ENCODE results near the gene DEPDC5. TPM values are rescaled to one million over a fixed set of nuclear protein-coding genes. Genes with fewer than 3 reads are reported as not detected.

Gene DEPDC5
- total and polyA plus RNA-seq, 2 donors (not counting 1 experiment from before 2014, with no cell fraction given): 35.5 to 124 TPM

DNA sequence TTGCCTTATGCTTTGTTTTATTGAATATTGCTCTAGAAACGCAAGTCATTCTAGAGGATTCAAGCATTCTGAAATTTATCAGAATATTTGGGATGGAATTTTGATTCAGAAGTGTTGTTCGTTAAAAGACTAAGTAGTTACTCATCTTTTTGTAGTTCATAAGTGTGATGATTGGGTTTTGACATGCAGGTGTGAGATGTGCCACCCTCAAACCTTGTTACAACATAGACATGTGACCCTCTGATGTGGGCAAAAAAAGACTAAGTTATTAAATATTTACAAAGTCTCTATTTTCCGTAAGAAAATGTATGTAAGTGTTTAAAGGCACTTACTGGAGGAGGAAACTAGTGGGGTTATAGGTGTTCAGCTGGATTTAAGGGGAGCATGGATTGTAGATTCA lies 199.4 kb downstream of the DEPDC5 start:
- TF ChIP-seq CTCF (IDR thresholded peaks at IDR 0.05) (no peak), EZH2 (IDR thresholded peaks at IDR 0.05; ENCODE audit: borderline replicate concordance, insufficient read depth, low read depth, low read length, poor library complexity, severe bottlenecking) (no peak)
- ATAC-seq (ENCODE audit: low read depth) (no peak), DNase-seq (no peak)
- H3K4me3 Mint-ChIP-seq: no peak overlapping the region
- no peaks in the 10 kb centered on the region for H3K27me3 Mint-ChIP-seq
- no peak overlapping the region for H3K27ac ChIP-seq (ENCODE audit: low read length in 2 of 2)
- H3K4me1 Mint-ChIP-seq: peaks cover 25% of the 10 kb centered on the region
- no peak overlapping the region for H3K27ac Mint-ChIP-seq
- intact Hi-C loops (cut with micrococcal nuclease): no loop called here
- no peak overlapping the region for H3K4me2 ChIP-seq (replicated peaks; ENCODE audit: low read depth, low read length, poor library complexity, severe bottlenecking)
- peaks cover 70% of the 10 kb centered on the region for H3K79me2 ChIP-seq (ENCODE audit: control insufficient read depth, insufficient read depth, low read length)
- POLR2A ChIA-PET: no interaction called here
- H3K27me3 ChIP-seq (replicated peaks in 1 of 4; ENCODE audit: control extremely low read depth in 1 of 4, control insufficient read depth in 3 of 4, insufficient read depth in 4 of 4, low read length in 3 of 4): no peaks in the 10 kb centered on the region
- CTCF ChIA-PET: interaction anchor here (1.5 kb wide), 1 partner anchor 288 kb away, joined by 7 read pairs; no protein-coding TSS in a partner anchor
- WGBS (ENCODE audit: insufficient coverage): no CpG with 5 or more reads among the region's 3 CpGs
- no peak overlapping the region for H3K4me3 ChIP-seq (ENCODE audit: control extremely low read depth in 1 of 5, extremely low read depth in 1 of 5, insufficient read depth in 1 of 5, low read depth in 2 of 5, low read length in 4 of 5)
- no peaks in the 10 kb centered on the region for H3K9me3 ChIP-seq (ENCODE audit: control extremely low read depth in 1 of 3, control insufficient read depth in 2 of 3, insufficient read depth in 1 of 3, low read length in 2 of 3)
- no peaks in the 10 kb centered on the region for H3K4me1 ChIP-seq (ENCODE audit: control insufficient read depth in 2 of 2, insufficient read depth in 2 of 2, low read length in 2 of 2)
- H3K9ac ChIP-seq (ENCODE audit: low read length): no peak overlapping the region
- H3K9me3 Mint-ChIP-seq (ENCODE audit: insufficient read depth): no peaks in the 10 kb centered on the region
- H3K36me3 ChIP-seq (replicated peaks in 1 of 2; ENCODE audit: control extremely low read depth in 1 of 2, control insufficient read depth in 1 of 2, extremely low read depth in 1 of 2, insufficient read depth in 2 of 2, low read length in 1 of 2): peaks cover 2 to 52% of the 10 kb centered on the region in 2 experiments
- peaks cover 19% of the 10 kb centered on the region for H4K20me1 ChIP-seq (ENCODE audit: control insufficient read depth, insufficient read depth, low read length, poor library complexity, severe bottlenecking)
- no peak overlapping the region for H2AFZ ChIP-seq (ENCODE audit: insufficient read depth, low read depth, low read length, poor library complexity, severe bottlenecking)

GRCh38 chr22:31954535-31955523 lies 201.0 kb downstream of the DEPDC5 start:
- WGBS (ENCODE audit: insufficient coverage): 98% methylated on average over 7 of the region's 11 CpGs
- H3K27ac Mint-ChIP-seq: no peak overlapping the region
- H3K9me3 ChIP-seq (ENCODE audit: control extremely low read depth in 1 of 3, control insufficient read depth in 2 of 3, insufficient read depth in 1 of 3, low read length in 2 of 3): no peaks in the 10 kb centered on the region
- no peak overlapping the region for H3K4me3 ChIP-seq (ENCODE audit: control extremely low read depth in 1 of 5, extremely low read depth in 1 of 5, insufficient read depth in 1 of 5, low read depth in 2 of 5, low read length in 4 of 5)
- no peak overlapping the region for H3K4me3 Mint-ChIP-seq
- H3K27me3 ChIP-seq (replicated peaks in 1 of 4; ENCODE audit: control extremely low read depth in 1 of 4, control insufficient read depth in 3 of 4, insufficient read depth in 4 of 4, low read length in 3 of 4): no peaks in the 10 kb centered on the region
- POLR2A ChIA-PET: interaction anchor here (0.7 kb wide), 1 partner anchor 36 kb away, joined by 3 read pairs; no protein-coding TSS in a partner anchor
- no peak overlapping the region for H2AFZ ChIP-seq (ENCODE audit: insufficient read depth, low read depth, low read length, poor library complexity, severe bottlenecking)
- ATAC-seq (ENCODE audit: low read depth): no peak
- CTCF ChIA-PET: interaction anchor here (0.7 to 2.3 kb wide), 3 partner anchors 16 to 278 kb away, joined by 4 to 14 read pairs (median 5); no protein-coding TSS in a partner anchor
- DNase-seq: no peak
- H3K9me3 Mint-ChIP-seq (ENCODE audit: insufficient read depth): no peaks in the 10 kb centered on the region
- TF ChIP-seq CTCF (IDR thresholded peaks at IDR 0.05) (no peak), EZH2 (IDR thresholded peaks at IDR 0.05; ENCODE audit: borderline replicate concordance, insufficient read depth, low read depth, low read length, poor library complexity, severe bottlenecking) (no peak)
- peaks cover 57% of the 10 kb centered on the region for H3K79me2 ChIP-seq (ENCODE audit: control insufficient read depth, insufficient read depth, low read length)
- no peak overlapping the region for H3K4me2 ChIP-seq (replicated peaks; ENCODE audit: low read depth, low read length, poor library complexity, severe bottlenecking)
- H3K27ac ChIP-seq (ENCODE audit: low read length in 2 of 2): no peak overlapping the region
- no peak overlapping the region for H3K9ac ChIP-seq (ENCODE audit: low read length)
- intact Hi-C loops (cut with micrococcal nuclease): no loop called here
- no peaks in the 10 kb centered on the region for H3K4me1 ChIP-seq (ENCODE audit: control insufficient read depth in 2 of 2, insufficient read depth in 2 of 2, low read length in 2 of 2)
- peaks cover 19% of the 10 kb centered on the region for H4K20me1 ChIP-seq (ENCODE audit: control insufficient read depth, insufficient read depth, low read length, poor library complexity, severe bottlenecking)
- H3K4me1 Mint-ChIP-seq: peaks cover 25% of the 10 kb centered on the region
- H3K36me3 ChIP-seq (replicated peaks in 1 of 2; ENCODE audit: control extremely low read depth in 1 of 2, control insufficient read depth in 1 of 2, extremely low read depth in 1 of 2, insufficient read depth in 2 of 2, low read length in 1 of 2): peaks cover 2 to 46% of the 10 kb centered on the region in 2 experiments
- H3K27me3 Mint-ChIP-seq: no peaks in the 10 kb centered on the region

All from B cell (primary cell).